ENCODE results near the gene SLC41A3. TPM values are rescaled to one million over a fixed set of nuclear protein-coding genes. Genes with fewer than 3 reads are reported as not detected.
"Not testable (repeated sequence)": the region's sequence is repeated elsewhere in the genome, so short reads cannot be mapped to it uniquely, and the experiment has no call there.

SLC41A3 gene
- total RNA-seq, 1 donor from 2014 or later, result 31.6 TPM

DNA sequence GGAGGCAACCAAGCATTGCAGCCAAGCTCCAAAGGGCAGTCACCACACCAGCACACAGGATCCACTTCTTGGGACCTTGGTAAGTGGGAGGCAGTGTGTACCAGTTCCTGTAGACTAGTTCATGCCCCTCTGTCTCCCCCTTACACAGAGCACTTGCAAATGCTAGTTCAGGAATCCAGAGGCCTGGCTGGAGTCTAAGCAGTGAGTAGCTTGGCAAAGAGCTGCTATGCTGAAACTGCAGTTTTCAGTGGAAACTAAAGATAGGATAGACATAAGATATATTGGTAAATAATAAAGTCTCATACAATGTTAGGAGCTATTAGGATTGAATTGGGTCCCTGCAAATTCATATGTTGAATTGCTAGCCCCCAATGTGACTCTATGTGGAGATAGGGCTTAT lies 13.9 kb upstream of the SLC41A3 start:
- no peaks in the 10 kb centered on the region for H3K9me3 ChIP-seq (ENCODE audit: insufficient read depth, low read depth, low read length)
- H2AFZ ChIP-seq (ENCODE audit: low read depth, low read length), result no peak overlapping the region
- no peaks in the 10 kb centered on the region for H3K4me1 ChIP-seq (ENCODE audit: insufficient read depth, low read length)
- peaks cover 24% of the 10 kb centered on the region for H3K9me3 Mint-ChIP-seq (ENCODE audit: unreplicated experiment)
- H3K27ac Mint-ChIP-seq (ENCODE audit: unreplicated experiment), result no peak overlapping the region
- FAIRE-seq (no peak), DNase-seq (ENCODE audit: low read depth) (no peak)
- no peak for TF ChIP-seq EZH2 (IDR thresholded peaks at IDR 0.05; ENCODE audit: insufficient read depth, low read length)
- TF ChIP-seq, protein P1, sequence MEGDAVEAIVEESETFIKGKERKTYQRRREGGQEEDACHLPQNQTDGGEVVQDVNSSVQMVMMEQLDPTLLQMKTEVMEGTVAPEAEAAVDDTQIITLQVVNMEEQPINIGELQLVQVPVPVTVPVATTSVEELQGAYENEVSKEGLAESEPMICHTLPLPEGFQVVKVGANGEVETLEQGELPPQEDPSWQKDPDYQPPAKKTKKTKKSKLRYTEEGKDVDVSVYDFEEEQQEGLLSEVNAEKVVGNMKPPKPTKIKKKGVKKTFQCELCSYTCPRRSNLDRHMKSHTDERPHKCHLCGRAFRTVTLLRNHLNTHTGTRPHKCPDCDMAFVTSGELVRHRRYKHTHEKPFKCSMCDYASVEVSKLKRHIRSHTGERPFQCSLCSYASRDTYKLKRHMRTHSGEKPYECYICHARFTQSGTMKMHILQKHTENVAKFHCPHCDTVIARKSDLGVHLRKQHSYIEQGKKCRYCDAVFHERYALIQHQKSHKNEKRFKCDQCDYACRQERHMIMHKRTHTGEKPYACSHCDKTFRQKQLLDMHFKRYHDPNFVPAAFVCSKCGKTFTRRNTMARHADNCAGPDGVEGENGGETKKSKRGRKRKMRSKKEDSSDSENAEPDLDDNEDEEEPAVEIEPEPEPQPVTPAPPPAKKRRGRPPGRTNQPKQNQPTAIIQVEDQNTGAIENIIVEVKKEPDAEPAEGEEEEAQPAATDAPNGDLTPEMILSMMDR (IDR thresholded peaks at IDR 0.05; ENCODE audit: insufficient read depth, low read depth, low read length), result no peak
- peaks cover 2% of the 10 kb centered on the region for H3K27me3 Mint-ChIP-seq (ENCODE audit: low read depth, unreplicated experiment)
- no peak overlapping the region for H3K4me2 ChIP-seq (ENCODE audit: low read length)
- no peak overlapping the region for H3K9ac ChIP-seq (ENCODE audit: low read length)
- no peak overlapping the region for H3K27ac ChIP-seq (ENCODE audit: low read depth, low read length)
- H3K79me2 ChIP-seq (ENCODE audit: insufficient read depth, low read length), result no peaks in the 10 kb centered on the region
- no peak overlapping the region for H3K4me3 Mint-ChIP-seq (ENCODE audit: unreplicated experiment)
- no peaks in the 10 kb centered on the region for H3K27me3 ChIP-seq (ENCODE audit: insufficient read depth, low read length)
- no peak overlapping the region for H3K4me3 ChIP-seq (ENCODE audit: insufficient read depth, low read depth, low read length)
- no peaks in the 10 kb centered on the region for H3K36me3 Mint-ChIP-seq (ENCODE audit: low read depth, unreplicated experiment)
- no peaks in the 10 kb centered on the region for H3K36me3 ChIP-seq (ENCODE audit: insufficient read depth, low read length)
- peaks cover 8% of the 10 kb centered on the region for H3K4me1 Mint-ChIP-seq (ENCODE audit: low read depth, unreplicated experiment)
- H4K20me1 ChIP-seq (ENCODE audit: insufficient read depth, low read length), result no peaks in the 10 kb centered on the region

DNA sequence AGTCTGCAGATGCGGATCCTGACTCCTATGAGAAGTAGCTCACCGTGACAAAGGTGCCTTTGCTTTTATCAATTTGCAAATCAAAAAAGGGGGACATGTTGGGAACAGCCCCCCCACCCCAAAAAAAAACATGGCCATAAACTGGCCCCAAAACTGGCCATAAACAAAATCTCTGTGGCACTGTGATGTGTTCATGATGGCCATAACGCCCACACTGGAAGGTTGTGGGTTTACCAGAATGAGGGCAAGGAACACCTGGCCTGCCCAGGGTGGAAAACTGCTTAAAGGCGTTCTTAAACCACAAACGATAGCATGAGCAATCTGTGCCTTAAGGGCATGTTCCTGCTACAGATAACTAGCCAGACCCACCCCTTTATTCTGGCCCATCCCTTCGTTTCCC lies 12.3 kb upstream of the SLC41A3 start:
- H3K9ac ChIP-seq (ENCODE audit: low read length); H3K27ac ChIP-seq (ENCODE audit: low read depth, low read length); H3K4me3 Mint-ChIP-seq (ENCODE audit: unreplicated experiment); H3K27ac Mint-ChIP-seq (ENCODE audit: unreplicated experiment); FAIRE-seq; H3K4me3 ChIP-seq (ENCODE audit: insufficient read depth, low read depth, low read length); DNase-seq (ENCODE audit: low read depth); H3K36me3 Mint-ChIP-seq (ENCODE audit: low read depth, unreplicated experiment); H2AFZ ChIP-seq (ENCODE audit: low read depth, low read length); H3K27me3 Mint-ChIP-seq (ENCODE audit: low read depth, unreplicated experiment); H3K4me2 ChIP-seq (ENCODE audit: low read length); H3K9me3 ChIP-seq (ENCODE audit: insufficient read depth, low read depth, low read length); H3K79me2 ChIP-seq (ENCODE audit: insufficient read depth, low read length); H3K4me1 Mint-ChIP-seq (ENCODE audit: low read depth, unreplicated experiment); H3K4me1 ChIP-seq (ENCODE audit: insufficient read depth, low read length); H4K20me1 ChIP-seq (ENCODE audit: insufficient read depth, low read length); H3K27me3 ChIP-seq (ENCODE audit: insufficient read depth, low read length); H3K36me3 ChIP-seq (ENCODE audit: insufficient read depth, low read length): not testable (repeated sequence)
- H3K9me3 Mint-ChIP-seq (ENCODE audit: unreplicated experiment), result peaks cover 32% of the 10 kb centered on the region

DNA sequence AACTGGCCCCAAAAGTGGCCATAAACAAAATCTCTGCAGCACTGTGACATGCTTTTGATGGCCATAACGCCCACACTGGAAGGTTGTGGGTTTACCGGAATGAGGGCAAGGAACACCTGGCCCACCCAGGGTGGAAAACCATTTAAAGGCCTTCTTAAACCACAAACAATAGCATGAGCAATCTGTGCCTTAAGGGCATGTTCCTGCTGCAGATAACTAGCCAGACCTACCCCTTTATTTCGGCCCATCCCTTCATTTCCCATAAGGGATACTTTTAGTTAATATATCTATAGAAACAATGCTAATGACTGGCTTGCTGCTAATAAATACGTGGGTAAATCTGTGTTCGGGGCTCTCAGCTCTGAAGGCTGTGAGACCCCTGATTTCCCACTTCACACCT lies 8.2 kb upstream of the SLC41A3 start:
- H2AFZ ChIP-seq (ENCODE audit: low read depth, low read length); H3K79me2 ChIP-seq (ENCODE audit: insufficient read depth, low read length); H3K27me3 Mint-ChIP-seq (ENCODE audit: low read depth, unreplicated experiment); H3K27ac ChIP-seq (ENCODE audit: low read depth, low read length); H3K36me3 Mint-ChIP-seq (ENCODE audit: low read depth, unreplicated experiment); DNase-seq (ENCODE audit: low read depth); H3K27me3 ChIP-seq (ENCODE audit: insufficient read depth, low read length); H3K9ac ChIP-seq (ENCODE audit: low read length); H3K4me1 ChIP-seq (ENCODE audit: insufficient read depth, low read length); H3K4me2 ChIP-seq (ENCODE audit: low read length); H4K20me1 ChIP-seq (ENCODE audit: insufficient read depth, low read length); H3K9me3 ChIP-seq (ENCODE audit: insufficient read depth, low read depth, low read length); H3K4me1 Mint-ChIP-seq (ENCODE audit: low read depth, unreplicated experiment); FAIRE-seq; H3K36me3 ChIP-seq (ENCODE audit: insufficient read depth, low read length); H3K4me3 Mint-ChIP-seq (ENCODE audit: unreplicated experiment); H3K27ac Mint-ChIP-seq (ENCODE audit: unreplicated experiment); H3K4me3 ChIP-seq (ENCODE audit: insufficient read depth, low read depth, low read length): not testable (repeated sequence)
- peaks cover 38% of the 10 kb centered on the region for H3K9me3 Mint-ChIP-seq (ENCODE audit: unreplicated experiment)
